GM21381 (cell line): Measurements from ENCODE around the gene LACRT.
"Not testable (repeated sequence)": the region's sequence is repeated elsewhere in the genome, so short reads cannot be mapped to it uniquely, and the experiment has no call there.

Experiments
- ATAC-seq: cut with Tn5 transposase; IDR thresholded peaks from one replicate; pipeline ENCODE4 v1.9.1; 2021; ENCODE audit warnings: mild to moderate bottlenecking, moderate library complexity; ENCODE audit not compliant: unreplicated experiment

Gene LACRT

GRCh38 chr12:54634795-54635194 is at the start of gene LACRT:
LACRT (minus strand) TSS chr12:54634895; CDS start chr12:54634841, 54 bp downstream.
- ATAC-seq: no peak

DNA sequence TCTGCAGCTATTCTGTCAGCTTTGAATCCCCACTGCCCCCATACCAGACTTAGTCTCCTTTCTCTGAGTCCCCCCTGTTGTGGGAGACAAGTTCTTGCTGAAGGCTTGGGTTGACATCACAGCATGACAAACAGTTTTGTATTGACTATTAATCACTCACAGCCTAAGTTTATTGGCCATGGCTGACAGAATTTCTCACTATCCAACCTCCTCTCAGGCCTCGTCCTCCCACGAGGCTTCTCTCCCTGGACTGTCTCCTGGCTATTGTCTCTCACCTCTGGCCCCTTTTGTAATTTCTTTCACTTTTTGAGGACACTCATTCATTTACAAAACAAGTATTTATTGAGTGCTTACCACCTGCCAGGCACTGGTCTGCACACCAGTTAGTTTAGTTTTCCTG is 48.7 kb upstream of the LACRT start:
- ATAC-seq: no peak

DNA sequence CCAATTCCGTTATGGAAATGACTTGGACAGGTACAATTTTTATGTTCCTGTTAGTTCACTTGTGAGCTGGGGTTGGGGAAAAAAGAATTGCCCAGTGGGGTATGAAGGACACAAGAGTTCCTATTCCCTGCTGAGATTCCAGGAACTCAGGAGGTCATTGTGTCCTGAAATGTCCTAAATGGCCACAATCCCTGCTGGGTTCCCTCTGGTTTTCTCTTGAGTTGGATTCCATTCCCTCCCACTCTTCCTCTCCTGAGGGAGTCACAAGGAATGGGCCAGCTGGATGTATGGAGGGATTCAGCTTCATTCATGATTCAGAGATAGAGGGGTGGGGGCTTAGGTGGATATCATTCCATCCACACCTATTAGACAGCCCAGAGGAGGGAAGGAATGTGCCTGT is 48.0 kb upstream of the LACRT start:
- no peak for ATAC-seq

DNA sequence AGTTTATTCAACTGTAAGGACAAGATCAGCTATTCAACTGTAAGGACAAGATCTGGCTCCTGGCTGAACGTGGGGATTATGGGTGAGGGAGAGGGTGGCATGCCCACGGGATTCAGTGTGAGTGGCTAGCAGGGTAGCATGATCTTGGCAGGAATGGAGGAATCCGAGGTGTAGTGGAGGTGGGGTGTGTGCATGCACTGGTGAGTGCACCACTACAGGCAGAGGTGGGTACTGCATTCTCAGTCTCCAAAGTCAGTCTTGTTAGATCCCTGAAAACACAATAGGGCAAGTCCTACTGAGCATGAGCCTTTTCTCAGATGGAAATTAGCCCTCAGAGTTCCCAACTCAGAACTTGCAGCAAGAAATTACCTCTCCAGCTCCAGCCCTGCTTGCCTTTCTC is 45.7 kb upstream of the LACRT start:
- peak; percentile 66 for ATAC-seq

DNA sequence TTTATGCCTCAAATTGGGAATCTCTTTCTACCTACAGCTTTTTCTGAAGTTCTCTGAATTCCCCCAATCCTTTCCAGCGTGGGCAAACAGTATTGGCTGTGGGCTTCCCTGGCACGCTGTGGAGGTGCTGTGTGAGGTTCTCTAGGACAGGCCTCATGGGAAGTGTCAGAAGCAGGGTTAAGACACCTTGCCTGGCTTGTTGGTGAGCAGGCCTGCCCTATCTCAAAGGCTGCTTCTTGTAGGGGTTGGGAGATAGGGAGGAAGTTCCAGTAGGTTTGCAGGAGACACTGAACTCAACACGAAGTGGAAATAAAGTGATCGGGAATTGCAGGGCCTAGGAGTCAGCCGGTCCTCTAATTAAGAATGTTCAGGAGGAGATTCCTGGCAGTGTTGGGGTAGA is 43.4 kb upstream of the LACRT start:
- ATAC-seq: no peak

DNA sequence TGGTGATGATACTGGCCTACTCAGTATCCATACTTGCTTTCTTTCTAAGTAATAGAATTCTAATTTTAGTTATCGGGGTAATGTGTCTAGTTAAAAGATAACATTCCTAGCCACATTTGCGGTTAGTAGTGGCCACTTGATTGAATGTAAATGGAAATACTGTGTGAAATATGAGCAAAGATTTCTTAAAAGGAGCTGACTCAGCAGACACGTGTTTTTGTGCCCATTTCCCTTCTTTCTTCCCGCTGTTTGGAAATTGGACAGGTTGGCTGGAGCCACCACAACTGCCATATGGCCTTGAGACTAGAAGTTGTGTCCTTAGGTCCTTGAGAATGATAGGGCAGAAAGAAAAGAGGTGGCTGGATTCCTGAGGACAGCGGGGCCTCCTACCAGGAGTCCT is 33.2 kb upstream of the LACRT start:
- no peak for ATAC-seq

GRCh38 chr12:54666008-54666407 is 31.3 kb upstream of the LACRT start:
- no peak for ATAC-seq

DNA sequence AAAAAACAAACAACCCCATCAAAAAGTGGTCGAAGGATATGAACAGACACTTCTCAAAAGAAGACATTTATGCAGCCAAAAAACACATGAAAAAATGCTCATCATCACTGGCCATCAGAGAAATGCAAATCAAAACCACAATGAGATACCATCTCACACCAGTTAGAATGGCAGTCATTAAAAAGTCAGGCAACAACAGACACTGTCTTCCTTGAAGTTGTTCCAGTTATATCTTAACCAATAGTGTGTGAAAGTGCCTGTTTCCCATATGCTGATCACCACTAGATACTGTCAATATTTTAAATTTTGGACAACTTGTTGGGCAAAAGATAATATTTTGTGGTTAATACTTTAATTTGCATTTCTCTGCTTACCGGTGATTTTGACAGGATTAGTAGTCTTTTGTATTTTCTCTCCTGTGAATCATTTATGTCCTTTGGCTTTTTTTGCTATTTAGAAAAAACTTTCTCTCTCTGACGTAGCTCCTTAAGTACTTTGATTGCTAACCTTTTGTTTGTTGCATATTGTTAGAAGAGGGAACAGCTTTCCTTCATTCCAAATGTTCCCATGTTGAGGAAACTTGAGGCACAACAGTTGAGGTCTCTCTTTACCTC is 30.4 kb upstream of the LACRT start:
- ATAC-seq: not testable (repeated sequence)

GRCh38 chr12:54663603-54664002 is 28.9 kb upstream of the LACRT start:
- ATAC-seq: no peak

DNA sequence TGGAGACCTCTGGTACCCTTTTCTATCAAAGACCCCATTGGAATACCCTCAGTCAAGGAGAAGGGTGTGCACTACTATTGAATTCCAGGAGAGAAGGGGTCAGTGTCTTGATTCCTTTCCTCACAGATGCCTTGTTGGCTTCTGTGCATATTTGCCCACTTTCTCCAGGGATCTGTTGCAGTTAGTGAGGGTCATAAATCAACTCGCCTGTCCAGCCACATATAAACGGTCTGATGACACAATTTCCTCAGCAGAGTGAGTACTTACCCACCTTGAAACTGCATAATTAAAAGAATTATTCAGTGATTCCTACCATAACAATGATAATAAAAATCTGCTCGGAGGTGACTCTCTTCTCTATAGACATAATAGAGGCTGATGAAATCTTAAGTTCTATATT is 27.3 kb upstream of the LACRT start:
- no peak for ATAC-seq

DNA sequence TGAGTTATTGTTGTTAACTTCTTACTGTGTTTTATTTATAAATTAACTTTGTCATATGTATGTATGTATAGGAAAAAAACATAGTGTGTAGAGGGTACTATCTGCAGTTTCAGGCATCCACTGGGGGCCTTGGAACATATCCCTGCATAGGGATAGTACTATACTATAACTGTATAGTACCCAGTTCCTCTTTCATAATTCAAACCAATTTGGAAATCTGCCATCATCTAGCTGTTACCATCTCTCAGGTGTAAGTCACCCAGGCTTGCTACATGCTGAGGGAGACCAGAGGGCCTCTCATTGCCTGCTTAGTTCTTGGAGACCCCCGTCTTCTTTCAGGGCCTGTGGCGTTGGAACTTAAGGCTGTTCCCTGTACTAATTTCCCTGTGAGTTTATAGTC is 26.4 kb upstream of the LACRT start:
- ATAC-seq: no peak

DNA sequence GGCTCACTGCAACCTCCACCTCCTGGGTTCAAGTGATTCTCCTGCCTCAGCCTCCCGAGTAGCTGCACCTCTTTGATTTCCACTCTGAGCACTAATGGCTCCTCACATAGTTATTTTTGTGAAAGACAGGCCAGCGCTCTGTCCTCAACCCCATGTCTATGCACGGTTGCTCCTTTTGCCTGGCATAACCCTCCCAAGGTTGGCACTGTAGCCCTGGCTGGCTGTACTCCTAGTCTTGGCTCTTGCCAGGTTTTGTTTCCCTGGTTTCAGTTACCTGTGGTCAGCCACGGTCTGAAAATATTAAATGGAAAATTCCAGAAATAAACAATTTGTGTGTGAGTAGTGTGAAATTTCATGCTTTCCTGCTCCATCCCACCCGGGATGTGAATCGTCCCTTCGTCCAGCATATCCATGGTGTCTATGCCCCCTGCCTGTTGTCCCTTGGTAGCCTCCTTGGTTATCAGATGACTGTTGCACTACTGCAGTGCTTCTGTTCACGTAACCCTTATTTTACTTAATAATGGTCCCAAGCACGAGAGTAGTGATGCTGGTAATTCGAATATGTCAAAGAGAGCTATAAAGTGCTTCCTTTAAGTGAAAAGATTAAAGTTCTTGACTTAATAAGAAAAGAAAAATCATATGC is 25.7 kb upstream of the LACRT start:
- no peak for ATAC-seq

DNA sequence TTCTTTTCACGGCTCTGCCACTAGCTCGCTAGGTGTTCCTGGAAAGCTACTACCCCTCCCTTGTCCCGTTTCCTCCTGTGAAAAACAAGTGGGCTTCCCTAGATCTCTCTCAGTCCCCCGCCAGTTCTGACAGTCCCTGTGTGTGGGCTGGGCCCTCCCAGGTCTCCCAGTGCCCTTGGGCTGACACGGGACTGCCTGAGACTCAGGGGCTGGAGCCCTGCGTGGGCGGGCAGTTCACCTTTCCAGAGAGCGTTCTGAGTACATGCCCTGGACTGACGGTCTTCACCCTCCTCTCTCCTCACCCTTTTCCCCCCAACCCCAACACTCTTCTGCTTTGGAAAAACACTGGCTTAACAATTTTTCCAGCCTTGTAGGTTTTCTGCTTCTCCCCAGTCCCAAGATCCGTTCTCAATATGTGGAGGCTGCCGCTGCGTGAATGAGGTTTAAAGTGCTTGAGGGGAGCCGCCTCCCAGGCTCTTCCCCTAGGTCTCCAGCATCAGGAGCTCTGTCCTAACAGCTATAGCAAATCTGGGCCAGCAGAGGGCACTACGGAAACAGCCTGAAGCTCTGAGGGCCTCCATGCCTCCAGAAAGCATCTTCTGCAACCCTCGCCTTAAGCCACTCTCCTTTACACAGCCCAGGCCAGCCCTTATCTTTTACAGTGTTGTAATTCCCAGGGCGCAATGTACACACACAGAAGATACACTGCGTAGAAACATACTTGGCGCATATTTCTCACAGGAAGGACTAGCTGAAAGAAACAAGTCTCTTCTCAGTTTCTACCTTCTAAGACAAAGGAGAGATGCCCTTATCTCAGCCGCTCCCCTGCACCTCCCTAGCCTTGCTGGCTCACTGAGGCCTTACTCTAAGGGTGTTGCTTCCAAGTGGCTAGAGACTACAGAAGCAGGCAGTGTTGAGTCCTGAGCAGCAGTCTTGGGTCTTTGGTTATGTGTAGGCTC is 23.9 kb upstream of the LACRT start:
- peak; percentile 77 for ATAC-seq

DNA sequence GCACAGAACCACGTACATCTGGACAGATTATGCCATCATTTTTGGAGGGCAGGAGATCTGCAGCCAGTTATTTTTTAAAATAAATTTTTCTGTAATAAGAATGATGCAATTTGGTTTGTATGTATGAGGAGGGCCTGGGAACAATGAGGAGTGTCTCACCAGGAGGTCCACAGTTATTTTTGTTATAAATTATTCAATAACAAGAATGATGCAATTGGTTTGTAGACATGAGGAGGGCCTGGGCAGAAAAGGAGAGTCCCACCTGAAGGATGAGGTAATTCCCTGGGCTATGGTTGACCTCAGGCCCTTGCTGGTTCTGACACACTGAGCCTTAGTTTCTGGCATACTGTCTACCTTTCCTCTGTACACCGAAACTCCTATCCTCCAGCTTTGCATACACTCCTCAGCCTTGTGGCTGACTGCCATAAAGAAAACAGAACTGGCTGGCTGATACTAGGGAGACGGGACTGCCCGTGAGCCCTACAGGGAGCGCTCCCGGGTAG is 22.5 kb upstream of the LACRT start:
- no peak for ATAC-seq

GRCh38 chr12:54654926-54655325 is 20.2 kb upstream of the LACRT start:
- ATAC-seq: no peak

DNA sequence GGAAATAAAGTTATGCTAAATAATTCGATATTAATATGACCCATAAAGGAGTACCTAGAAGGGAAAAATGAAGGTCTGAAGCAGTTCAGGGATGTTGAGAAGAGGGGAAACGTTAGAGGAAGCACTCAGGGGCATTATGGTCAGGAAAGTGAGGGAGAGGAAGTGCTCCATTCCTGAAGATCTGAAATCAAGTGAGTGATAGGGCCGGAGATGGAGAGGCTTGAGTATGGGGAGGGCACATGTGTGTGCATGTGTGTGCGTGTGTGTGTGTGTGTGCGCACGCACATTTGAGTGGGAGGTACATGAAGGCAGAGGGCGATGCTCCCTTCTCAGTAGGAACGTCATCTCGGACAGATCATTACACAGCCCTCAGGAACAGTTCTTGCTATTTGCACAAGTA is 18.3 kb upstream of the LACRT start:
- no peak for ATAC-seq

GRCh38 chr12:54650889-54651288 is 16.2 kb upstream of the LACRT start:
- ATAC-seq: no peak

DNA sequence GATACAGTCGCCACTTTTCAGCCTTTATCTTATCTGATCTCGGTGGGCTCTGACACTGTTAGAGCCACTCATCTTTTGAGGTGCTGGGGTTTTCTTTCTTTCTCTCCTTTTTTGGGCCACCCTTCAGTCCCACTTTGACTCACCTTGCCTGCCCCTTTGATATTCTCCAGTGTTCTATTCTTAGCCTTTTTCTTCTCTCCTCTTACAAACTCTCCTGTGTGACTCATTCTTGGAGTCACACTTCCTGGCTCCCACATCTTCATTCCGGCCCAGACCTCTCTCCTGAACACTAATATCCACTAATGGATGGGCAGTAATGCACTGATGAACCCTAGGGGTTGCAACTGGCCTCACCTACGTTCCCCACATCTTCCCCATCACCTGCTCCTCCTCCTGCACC is 15.7 kb upstream of the LACRT start:
- no peak for ATAC-seq

GRCh38 chr12:54649825-54650224 is 15.1 kb upstream of the LACRT start:
- no peak for ATAC-seq

- no peak for ATAC-seq
Measured at GRCh38 chr12:54648265-54648664, 13.6 kb upstream of the LACRT start, which contains the start of gene DCD. DCD (minus strand) TSS chr12:54648365; CDS start chr12:54648303, 62 bp downstream.

- ATAC-seq: no peak
Measured at GRCh38 chr12:54641554-54641953, 6.9 kb upstream of the LACRT start.

DNA sequence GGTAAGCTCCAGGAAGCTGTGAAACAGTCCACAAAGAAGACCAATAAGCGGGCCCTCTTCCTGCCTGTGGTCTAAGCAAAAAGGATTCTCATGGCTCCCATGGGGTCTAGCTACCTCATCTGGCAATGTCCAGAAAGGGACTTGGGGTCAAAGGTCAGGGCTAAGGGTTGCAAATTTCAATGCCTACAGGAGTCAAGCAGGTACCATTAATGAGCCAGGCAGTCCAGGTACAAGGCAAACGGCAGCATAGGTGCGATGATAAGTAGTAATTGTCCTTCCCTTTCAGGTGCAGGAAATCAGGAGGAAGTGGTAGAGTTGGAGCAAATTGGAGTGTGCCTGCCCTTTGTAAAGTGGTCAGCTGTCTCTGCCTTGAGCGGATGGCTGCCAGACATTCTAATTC is 6.4 kb upstream of the LACRT start:
- no peak for ATAC-seq
